ENCODE measurements around the gene SLC9A9.

DNA sequence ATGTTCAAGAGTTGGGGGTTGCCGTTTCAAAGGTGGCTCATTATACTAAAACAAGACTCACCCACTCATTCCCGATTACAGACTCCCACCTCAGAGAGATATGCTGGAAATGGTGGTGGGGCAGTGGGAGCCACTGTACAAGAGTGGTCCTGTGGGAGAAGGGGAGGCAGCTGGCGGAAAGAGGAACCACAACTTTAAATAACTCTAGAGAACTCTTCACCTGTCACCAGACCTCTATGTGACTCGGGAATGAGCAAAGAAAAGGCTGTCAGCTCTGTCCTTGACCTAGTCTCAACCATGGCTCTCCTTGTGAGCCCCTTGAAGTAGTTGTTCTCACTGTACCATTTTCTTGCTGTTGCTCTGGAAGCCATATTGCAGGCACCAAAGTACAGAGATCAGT is 434.9 kb downstream of the SLC9A9 start:
- no peak for TF ChIP-seq POLR2A (IDR thresholded peaks at IDR 0.05)
- TF ChIP-seq, protein P1, sequence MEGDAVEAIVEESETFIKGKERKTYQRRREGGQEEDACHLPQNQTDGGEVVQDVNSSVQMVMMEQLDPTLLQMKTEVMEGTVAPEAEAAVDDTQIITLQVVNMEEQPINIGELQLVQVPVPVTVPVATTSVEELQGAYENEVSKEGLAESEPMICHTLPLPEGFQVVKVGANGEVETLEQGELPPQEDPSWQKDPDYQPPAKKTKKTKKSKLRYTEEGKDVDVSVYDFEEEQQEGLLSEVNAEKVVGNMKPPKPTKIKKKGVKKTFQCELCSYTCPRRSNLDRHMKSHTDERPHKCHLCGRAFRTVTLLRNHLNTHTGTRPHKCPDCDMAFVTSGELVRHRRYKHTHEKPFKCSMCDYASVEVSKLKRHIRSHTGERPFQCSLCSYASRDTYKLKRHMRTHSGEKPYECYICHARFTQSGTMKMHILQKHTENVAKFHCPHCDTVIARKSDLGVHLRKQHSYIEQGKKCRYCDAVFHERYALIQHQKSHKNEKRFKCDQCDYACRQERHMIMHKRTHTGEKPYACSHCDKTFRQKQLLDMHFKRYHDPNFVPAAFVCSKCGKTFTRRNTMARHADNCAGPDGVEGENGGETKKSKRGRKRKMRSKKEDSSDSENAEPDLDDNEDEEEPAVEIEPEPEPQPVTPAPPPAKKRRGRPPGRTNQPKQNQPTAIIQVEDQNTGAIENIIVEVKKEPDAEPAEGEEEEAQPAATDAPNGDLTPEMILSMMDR (IDR thresholded peaks at IDR 0.05): no peak

Data from prostate gland (tissue), 2 donors.